HUES48 (cell line): ENCODE measurements around the gene PNLIPRP2.

ENCODE experiments used
- H3K27ac ChIP-seq: one replicate; pipeline ENCODE4 v1.7.0; 2013; ENCODE audit warnings: low read depth, low read length, inconsistent platforms
- H3K27me3 ChIP-seq: 2 replicates; pipeline ENCODE4 v1.6.1; 2013; ENCODE audit warnings: mild to moderate bottlenecking, low read length; ENCODE audit not compliant: control insufficient read depth, insufficient read depth
- H3K36me3 ChIP-seq: 2 replicates; pipeline ENCODE4 v1.6.1; 2013; ENCODE audit warnings: low read length; ENCODE audit not compliant: control insufficient read depth, insufficient read depth
- H3K4me1 ChIP-seq: 2 replicates; pipeline ENCODE4 v1.6.1; 2013; ENCODE audit warnings: mild to moderate bottlenecking, low read length; ENCODE audit not compliant: control insufficient read depth, insufficient read depth
- H3K4me3 ChIP-seq: 2 replicates; pipeline ENCODE4 v1.5.1; 2013; ENCODE audit warnings: mild to moderate bottlenecking, low read depth, low read length
- H3K9ac ChIP-seq: 2 replicates; pipeline ENCODE4 v1.6.1; 2013; ENCODE audit warnings: mild to moderate bottlenecking, low read depth, low read length, moderate library complexity
- H3K9me3 ChIP-seq: 2 replicates; pipeline ENCODE4 v1.6.1; 2013; ENCODE audit warnings: low read length; ENCODE audit not compliant: control insufficient read depth, insufficient read depth

PNLIPRP2 gene

GRCh38 chr10:116694243-116694926, 73.6 kb downstream of the PNLIPRP2 start:
- Histone ChIP-seq H3K4me1 (peaks cover 19% of the 10 kb centered on the region), H3K27ac (peak overlapping the region; percentile 9), H3K36me3 (no peaks in the 10 kb centered on the region), H3K9me3 (no peaks in the 10 kb centered on the region), H3K27me3 (no peaks in the 10 kb centered on the region; the same call in 1 of the 2 replicates), H3K9ac (no peak overlapping the region), H3K4me3 (no peak overlapping the region)
